Spinal cord (tissue), 10 donors: ENCODE measurements around the gene IQGAP2. TPM values are rescaled to one million over a fixed set of nuclear protein-coding genes. Genes with fewer than 3 reads are reported as not detected.
A peak's percentile ranks its signal among the peaks of the same experiment; 100 is the strongest.

Source experiments
- DNase-seq, 6 donors: peaks; one replicate each; pipeline versions ENCODE4 v3.0.0 to v3.0.0-alpha.2; 2013 to 2015; ENCODE audit warnings: low spot score in 6 of 6, low read depth in 4 of 6
- H3K27ac ChIP-seq: one replicate; pipeline ENCODE4 v1.5.1; 2013; ENCODE audit warnings: low read depth, low read length, control low read depth
- H3K27me3 ChIP-seq: one replicate; pipeline ENCODE4 v1.6.1; 2013; ENCODE audit warnings: low read length; ENCODE audit not compliant: control insufficient read depth, insufficient read depth
- H3K36me3 ChIP-seq: one replicate; pipeline ENCODE4 v1.6.1; 2013; ENCODE audit warnings: low read length; ENCODE audit not compliant: control insufficient read depth, insufficient read depth
- H3K4me1 ChIP-seq: one replicate; pipeline ENCODE4 v1.6.1; 2013; ENCODE audit warnings: low read length; ENCODE audit not compliant: control insufficient read depth, insufficient read depth
- H3K4me3 ChIP-seq: one replicate; pipeline ENCODE4 v1.5.1; 2013; ENCODE audit warnings: low read depth, low read length, control low read depth
- H3K9me3 ChIP-seq: one replicate; pipeline ENCODE4 v1.6.1; 2013; ENCODE audit warnings: low read length; ENCODE audit not compliant: control insufficient read depth, insufficient read depth
- WGBS: methylation state at CpG from one replicate; pipeline ENCODE4 v1.1.5; 2013; ENCODE audit warnings: missing lambda C conversion rate; ENCODE audit not compliant: insufficient coverage; 5-methylcytosine and 5-hydroxymethylcytosine counted together
- polyA plus RNA-seq, 2 donors: library from polyadenylated mRNA; unstranded; fragments of 120-200 nt; gene quantifications; one replicate each; pipeline ENCODE4 v1.2.1, GENCODE V29; 2013; ENCODE audit not compliant: insufficient read length in 2 of 2
- total RNA-seq, 2 donors: library from RNA; depleted of rRNA in 1 of 2; stranded (reverse); fragments of 120-200 nt in 1 of 2; fragments of >200 nt in 1 of 2; gene quantifications; one replicate each; pipeline versions ENCODE4 v1.2.3 to v1.2.4, GENCODE V29; 2013 to 2014
- donor health status: healthy.

IQGAP2 gene
- total and polyA plus RNA-seq, 4 donors = 10.5 to 21.6 (median 15.1) TPM

- no peaks in the 10 kb centered on the region for H3K36me3 ChIP-seq
- H3K27ac ChIP-seq = no peak overlapping the region
- no peaks in the 10 kb centered on the region for H3K4me1 ChIP-seq
- H3K4me3 ChIP-seq = no peak overlapping the region
- H3K9me3 ChIP-seq = no peaks in the 10 kb centered on the region
- H3K27me3 ChIP-seq = no peaks in the 10 kb centered on the region
- no peak for DNase-seq
- WGBS = 82% methylated on average over 3 of the region's 6 CpGs
These were observed 39.0 kb downstream of the IQGAP2 start for GRCh38 chr5:76441890-76442673.

GRCh38 chr5:76443066-76443800, 40.1 kb downstream of the IQGAP2 start:
- Histone ChIP-seq H3K27me3 (no peaks in the 10 kb centered on the region), H3K4me3 (no peak overlapping the region), H3K9me3 (no peaks in the 10 kb centered on the region), H3K27ac (peak overlapping the region; percentile 10), H3K36me3 (no peaks in the 10 kb centered on the region), H3K4me1 (no peaks in the 10 kb centered on the region)
- DNase-seq = peak in 1 of 6 donors; percentile 54
- WGBS = no CpG with 5 or more reads among the region's 4 CpGs

GRCh38 chr5:76445063-76445462, 42.0 kb downstream of the IQGAP2 start:
- H3K4me3 ChIP-seq = no peak overlapping the region

GRCh38 chr5:76445830-76446229, 42.7 kb downstream of the IQGAP2 start:
- Histone ChIP-seq H3K9me3 (no peaks in the 10 kb centered on the region), H3K4me1 (no peaks in the 10 kb centered on the region), H3K27ac (no peak overlapping the region), H3K4me3 (no peak overlapping the region), H3K36me3 (no peaks in the 10 kb centered on the region), H3K27me3 (no peaks in the 10 kb centered on the region)
- WGBS = 80% methylated on average over 2 of the region's 5 CpGs
- no peak for DNase-seq

More at GRCh38 chr5:76445063-76445462, 42.0 kb downstream of the IQGAP2 start:
- H3K4me1 ChIP-seq = no peaks in the 10 kb centered on the region
- H3K27ac ChIP-seq = no peak overlapping the region
- DNase-seq = no peak
- no peaks in the 10 kb centered on the region for H3K27me3 ChIP-seq
- 90% methylated on average over 2 of the region's 4 CpGs for WGBS
- H3K9me3 ChIP-seq = no peaks in the 10 kb centered on the region
- no peaks in the 10 kb centered on the region for H3K36me3 ChIP-seq

- no peak overlapping the region for H3K4me3 ChIP-seq
- whole genome bisulfite sequencing = 100% methylated on average over 4 of the region's 6 CpGs
- no peak overlapping the region for H3K27ac ChIP-seq
- no peaks in the 10 kb centered on the region for H3K9me3 ChIP-seq
- no peaks in the 10 kb centered on the region for H3K27me3 ChIP-seq
- H3K36me3 ChIP-seq = no peaks in the 10 kb centered on the region
- no peak for DNase-seq
- H3K4me1 ChIP-seq = no peaks in the 10 kb centered on the region
These were observed 43.7 kb downstream of the IQGAP2 start for GRCh38 chr5:76446776-76447175.

- Histone ChIP-seq H3K4me1 (no peaks in the 10 kb centered on the region), H3K27ac (no peak overlapping the region), H3K9me3 (no peaks in the 10 kb centered on the region), H3K27me3 (no peaks in the 10 kb centered on the region), H3K36me3 (no peaks in the 10 kb centered on the region), H3K4me3 (no peak overlapping the region)
- DNase-seq = peak in 3 of 6 donors; percentile 7 to 77 (median 51)
- no CpG with 5 or more reads among the region's 2 CpGs for whole genome bisulfite sequencing
These were observed 46.5 kb downstream of the IQGAP2 start for GRCh38 chr5:76449606-76450005.

- Histone ChIP-seq H3K4me3 (no peak overlapping the region), H3K27ac (no peak overlapping the region), H3K9me3 (no peaks in the 10 kb centered on the region), H3K27me3 (no peaks in the 10 kb centered on the region), H3K36me3 (no peaks in the 10 kb centered on the region), H3K4me1 (no peaks in the 10 kb centered on the region)
- WGBS = 33% methylated on average over 1 of the region's 3 CpGs
- DNase-seq = no peak
These were observed 47.0 kb downstream of the IQGAP2 start for GRCh38 chr5:76450054-76450453.

GRCh38 chr5:76451031-76451701, 48.1 kb downstream of the IQGAP2 start:
- Histone ChIP-seq H3K27ac (no peak overlapping the region), H3K36me3 (no peaks in the 10 kb centered on the region), H3K4me1 (no peaks in the 10 kb centered on the region), H3K4me3 (no peak overlapping the region), H3K9me3 (no peaks in the 10 kb centered on the region), H3K27me3 (no peaks in the 10 kb centered on the region)
- 64% methylated on average over 5 of the region's 6 CpGs for WGBS
- DNase-seq = peak in 1 of 6 donors; percentile 51

- no peaks in the 10 kb centered on the region for H3K36me3 ChIP-seq
- no peaks in the 10 kb centered on the region for H3K4me1 ChIP-seq
- 100% methylated on average over 1 of the region's 4 CpGs for WGBS
- no peaks in the 10 kb centered on the region for H3K9me3 ChIP-seq
- H3K4me3 ChIP-seq = no peak overlapping the region
- H3K27ac ChIP-seq = no peak overlapping the region
- H3K27me3 ChIP-seq = no peaks in the 10 kb centered on the region
- DNase-seq = no peak
These were observed 52.5 kb downstream of the IQGAP2 start for GRCh38 chr5:76455531-76456133.
